HUDEP-2 (cell line): Measurements from ENCODE around the gene CHST8.
"Not testable (repeated sequence)": the region's sequence is repeated elsewhere in the genome, so short reads cannot be mapped to it uniquely, and the experiment has no call there.

Experiments used
- DNase-seq, 76 experiments: peaks; one replicate each; lab custom pipeline; 2025; ENCODE audit not compliant: unreplicated experiment in 76 of 76; lab: John Stamatoyannopoulos, UW

CHST8 gene

GRCh38 chr19:33805313-33805712 is 183.6 kb downstream of the CHST8 start:
- no peak for DNase-seq

GRCh38 chr19:33805840-33806433 is 184.2 kb downstream of the CHST8 start:
- no peak for DNase-seq

GRCh38 chr19:33806434-33806881 is 184.7 kb downstream of the CHST8 start:
- peak in 1 of 76 experiments; percentile 11 for DNase-seq

- no peak for DNase-seq
Observed at GRCh38 chr19:33808399-33808798, 186.6 kb downstream of the CHST8 start.

- DNase-seq: no peak
Observed at GRCh38 chr19:33809960-33810359, 188.2 kb downstream of the CHST8 start.

- no peak for DNase-seq
Observed at GRCh38 chr19:33810821-33811220, 189.1 kb downstream of the CHST8 start.

GRCh38 chr19:33811246-33811645 is 189.5 kb downstream of the CHST8 start:
- DNase-seq: no peak

- no peak for DNase-seq
Observed at GRCh38 chr19:33811736-33812387, 190.1 kb downstream of the CHST8 start.

- DNase-seq: no peak
Observed at GRCh38 chr19:33812388-33813330, 190.9 kb downstream of the CHST8 start.

GRCh38 chr19:33813391-33814101 is 191.8 kb downstream of the CHST8 start:
- no peak for DNase-seq

- DNase-seq: no peak
Observed at GRCh38 chr19:33814181-33815165, 192.7 kb downstream of the CHST8 start.

GRCh38 chr19:33815380-33816340 is 193.9 kb downstream of the CHST8 start:
- DNase-seq: no peak

- DNase-seq: no peak
Observed at GRCh38 chr19:33818411-33818810, 196.7 kb downstream of the CHST8 start.

- not testable (repeated sequence) for DNase-seq
Observed at GRCh38 chr19:33819078-33819477, 197.3 kb downstream of the CHST8 start.

GRCh38 chr19:33819506-33819879 is 197.7 kb downstream of the CHST8 start:
- DNase-seq: no peak

- peak in 62 of 76 experiments; percentile 10 to 76 (median 54) for DNase-seq
Observed at GRCh38 chr19:33819880-33820781, 198.4 kb downstream of the CHST8 start.

GRCh38 chr19:33821871-33822270 is 200.1 kb downstream of the CHST8 start:
- DNase-seq: no peak
